SHP77 treated with DMSO at 0.1 percent for 48 hours (cell line): ENCODE measurements around the gene TOX2.

Experiments
- DNase-seq: peaks from one replicate; lab custom pipeline; 2025; lab: John Stamatoyannopoulos, UW

TOX2 gene

GRCh38 chr20:44098657-44099056 lies 184.0 kb downstream of the TOX2 start:
- DNase-seq, result no peak

GRCh38 chr20:44099832-44100231 lies 185.2 kb downstream of the TOX2 start:
- no peak for DNase-seq

- DNase-seq, result no peak
Measured at GRCh38 chr20:44102582-44102981, 187.9 kb downstream of the TOX2 start.

- DNase-seq, result peak; percentile 32
Measured at GRCh38 chr20:44104798-44105517, 190.3 kb downstream of the TOX2 start.

GRCh38 chr20:44106615-44107014 lies 192.0 kb downstream of the TOX2 start:
- no peak for DNase-seq

GRCh38 chr20:44109951-44110361 lies 195.3 kb downstream of the TOX2 start:
- DNase-seq, result no peak

GRCh38 chr20:44110816-44111568 lies 196.3 kb downstream of the TOX2 start:
- no peak for DNase-seq

- DNase-seq, result no peak
Measured at GRCh38 chr20:44111712-44112335, 197.2 kb downstream of the TOX2 start.

GRCh38 chr20:44112456-44112855 lies 197.8 kb downstream of the TOX2 start:
- DNase-seq, result no peak

- DNase-seq, result no peak
Measured at GRCh38 chr20:44112889-44113617, 198.4 kb downstream of the TOX2 start.

- no peak for DNase-seq
Measured at GRCh38 chr20:44113618-44114376, 199.1 kb downstream of the TOX2 start.

GRCh38 chr20:44115181-44115580 lies 200.5 kb downstream of the TOX2 start:
- DNase-seq, result no peak

GRCh38 chr20:44115762-44116644 lies 201.4 kb downstream of the TOX2 start:
- DNase-seq, result no peak

GRCh38 chr20:44117296-44118184 lies 202.9 kb downstream of the TOX2 start:
- no peak for DNase-seq

GRCh38 chr20:44118185-44119033 lies 203.8 kb downstream of the TOX2 start:
- DNase-seq, result no peak
